Calu3 (cell line): ENCODE data around the gene GSKIP. TPM values are rescaled to one million over a fixed set of nuclear protein-coding genes. Genes with fewer than 3 reads are reported as not detected.
A peak's percentile ranks its signal among the peaks of the same experiment; 100 is the strongest.

Experiments used
- BruUV-seq: library from RNA; stranded (reverse); fragments of 400-500 nt; replicated peaks from 2 replicates; lab custom pipeline; 2021; lab: Mats Ljungman, UMichigan
- CTCF ChIA-PET: fragments of 300-600 bp; sonication (Branson Sonifier 250); formaldehyde crosslinking; loops from one replicate; lab custom pipeline; 2022; ENCODE audit warnings: antibody characterized with exemption; lab: Charles Lee
- DNase-seq: peaks from one replicate; pipeline ENCODE4 v3.0.0; 2022
- H3K27ac Mint-ChIP-seq: one replicate; pipeline ENCODE4 v1.8.0; 2022; ENCODE audit warnings: mixed read lengths; ENCODE audit not compliant: unreplicated experiment
- H3K27me3 Mint-ChIP-seq: one replicate; pipeline ENCODE4 v1.8.0; 2022; ENCODE audit warnings: mixed read lengths; ENCODE audit not compliant: unreplicated experiment
- H3K36me3 Mint-ChIP-seq: one replicate; pipeline ENCODE4 v1.8.0; 2022; ENCODE audit warnings: mild to moderate bottlenecking, moderate library complexity, mixed read lengths; ENCODE audit not compliant: insufficient read depth, unreplicated experiment
- H3K4me1 Mint-ChIP-seq: one replicate; pipeline ENCODE4 v1.8.0; 2022; ENCODE audit warnings: mild to moderate bottlenecking, low read depth, mixed read lengths; ENCODE audit not compliant: unreplicated experiment
- H3K4me3 Mint-ChIP-seq: one replicate; pipeline ENCODE4 v1.8.0; 2022; ENCODE audit warnings: mild to moderate bottlenecking, low read depth, moderate library complexity, mixed read lengths; ENCODE audit not compliant: unreplicated experiment
- H3K9me3 Mint-ChIP-seq: one replicate; pipeline ENCODE4 v1.8.0; 2022; ENCODE audit warnings: low read depth, mixed read lengths; ENCODE audit not compliant: unreplicated experiment
- intact Hi-C: fragments of 100-400 bp; cut with micrococcal nuclease; formaldehyde crosslinking; loops from one replicate; pipeline ENCODE4 v1.10.0; 2022; ENCODE audit not compliant: unreplicated experiment
- total RNA-seq: library from RNA; stranded (reverse); gene quantifications from 2 replicates; pipeline ENCODE4 v1.2.3, GENCODE V29; 2022
- TF ChIP-seq, protein P1 (sequence below): fragments of 200-600 bp; IDR thresholded peaks from one replicate; pipeline ENCODE4 v1.8.0; 2022; ENCODE audit warnings: antibody characterized with exemption; ENCODE audit not compliant: unreplicated experiment

The GSKIP gene
- total RNA-seq, 1 experiment from 2014 or later, result 33.3 TPM

- Mint-ChIP-seq H3K4me3 (no peak overlapping the region), H3K36me3 (peaks cover 4% of the 10 kb centered on the region), H3K9me3 (no peaks in the 10 kb centered on the region), H3K27me3 (no peaks in the 10 kb centered on the region), H3K4me1 (no peaks in the 10 kb centered on the region), H3K27ac (no peak overlapping the region)
- intact Hi-C loops, result no loop called here
- no TSS peak for BruUV-seq
- TF ChIP-seq, protein P1, sequence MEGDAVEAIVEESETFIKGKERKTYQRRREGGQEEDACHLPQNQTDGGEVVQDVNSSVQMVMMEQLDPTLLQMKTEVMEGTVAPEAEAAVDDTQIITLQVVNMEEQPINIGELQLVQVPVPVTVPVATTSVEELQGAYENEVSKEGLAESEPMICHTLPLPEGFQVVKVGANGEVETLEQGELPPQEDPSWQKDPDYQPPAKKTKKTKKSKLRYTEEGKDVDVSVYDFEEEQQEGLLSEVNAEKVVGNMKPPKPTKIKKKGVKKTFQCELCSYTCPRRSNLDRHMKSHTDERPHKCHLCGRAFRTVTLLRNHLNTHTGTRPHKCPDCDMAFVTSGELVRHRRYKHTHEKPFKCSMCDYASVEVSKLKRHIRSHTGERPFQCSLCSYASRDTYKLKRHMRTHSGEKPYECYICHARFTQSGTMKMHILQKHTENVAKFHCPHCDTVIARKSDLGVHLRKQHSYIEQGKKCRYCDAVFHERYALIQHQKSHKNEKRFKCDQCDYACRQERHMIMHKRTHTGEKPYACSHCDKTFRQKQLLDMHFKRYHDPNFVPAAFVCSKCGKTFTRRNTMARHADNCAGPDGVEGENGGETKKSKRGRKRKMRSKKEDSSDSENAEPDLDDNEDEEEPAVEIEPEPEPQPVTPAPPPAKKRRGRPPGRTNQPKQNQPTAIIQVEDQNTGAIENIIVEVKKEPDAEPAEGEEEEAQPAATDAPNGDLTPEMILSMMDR, result no peak
- CTCF ChIA-PET, result no interaction called here
- no peak for DNase-seq
These were observed 6.1 kb upstream of the GSKIP start for GRCh38 chr14:96357216-96357615.

DNA sequence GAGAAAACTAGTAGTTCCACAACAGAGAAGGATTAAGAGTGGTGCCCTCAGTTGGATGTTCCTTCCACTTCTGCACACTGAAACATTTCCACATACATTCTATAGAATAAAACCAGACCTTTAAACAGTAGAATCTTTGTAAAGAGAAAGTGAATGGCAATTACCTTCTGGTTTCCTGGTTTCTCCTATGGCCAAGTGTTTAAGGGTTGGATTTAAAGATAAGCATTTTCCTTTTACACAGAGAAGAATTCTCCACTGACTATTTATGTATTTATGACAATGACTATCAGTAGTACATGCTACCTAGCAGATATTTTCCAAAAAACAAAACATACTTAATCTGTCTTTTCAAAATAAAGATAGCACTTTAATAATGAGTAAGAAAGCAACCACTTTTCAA is 3.4 kb upstream of the GSKIP start:
- BruUV-seq, result no TSS peak
- no peak for DNase-seq
- H3K9me3 Mint-ChIP-seq, result no peaks in the 10 kb centered on the region
- intact Hi-C loops, result loop anchor here (5.0 kb wide), 1 partner anchor 53 kb away; no protein-coding TSS in a partner anchor
- no peak overlapping the region for H3K27ac Mint-ChIP-seq
- peaks cover 4% of the 10 kb centered on the region for H3K4me1 Mint-ChIP-seq
- no peak overlapping the region for H3K4me3 Mint-ChIP-seq
- H3K36me3 Mint-ChIP-seq, result peaks cover 32% of the 10 kb centered on the region
- no peaks in the 10 kb centered on the region for H3K27me3 Mint-ChIP-seq
- TF ChIP-seq, protein P1, result no peak
- CTCF ChIA-PET, result no interaction called here

DNA sequence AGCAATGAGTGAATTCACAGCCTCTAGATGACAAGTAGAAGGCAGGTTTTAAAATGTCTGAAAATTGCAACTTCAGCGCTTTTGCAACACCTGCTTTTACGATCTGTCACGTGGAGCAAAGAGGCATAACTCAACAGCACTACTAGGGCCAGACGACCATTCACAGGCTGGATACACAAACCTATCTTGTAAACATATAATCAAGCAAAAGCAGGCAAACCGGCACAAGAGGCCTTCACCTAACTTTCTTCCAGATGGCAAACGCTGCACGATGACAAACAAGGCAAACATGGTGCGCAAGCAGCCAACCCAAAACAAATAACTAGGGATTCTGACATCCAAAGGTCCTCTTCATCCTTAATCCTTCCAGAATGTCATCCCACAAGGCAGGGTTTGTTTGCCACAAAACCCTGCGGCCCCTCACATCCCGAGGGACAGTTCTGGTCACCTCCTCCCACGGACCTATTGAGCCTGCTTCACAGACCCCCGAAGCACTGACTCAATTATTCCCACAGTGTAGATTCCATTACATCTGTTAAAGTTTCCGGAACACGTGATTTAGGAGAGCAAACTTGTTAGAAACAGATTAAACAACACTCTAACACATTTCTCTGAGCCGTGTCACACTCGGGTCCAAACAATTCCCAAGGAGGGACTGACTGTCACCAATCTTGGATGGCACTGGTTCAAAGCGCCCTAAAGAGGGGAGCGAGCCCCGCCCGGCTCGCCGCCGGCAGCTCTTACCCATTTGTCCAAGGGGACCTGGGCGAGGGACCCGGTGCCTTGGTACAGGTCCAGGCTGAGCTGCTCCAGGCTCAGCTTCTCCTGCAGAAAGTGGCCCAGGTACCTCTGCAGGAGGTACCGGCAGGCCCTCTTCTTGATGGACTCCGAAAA is 1.0 kb upstream of the GSKIP start:
- peak overlapping the region; percentile 86 for H3K27ac Mint-ChIP-seq
- TF ChIP-seq, protein P1, result no peak
- CTCF ChIA-PET, result no interaction called here
- peaks cover 13% of the 10 kb centered on the region for H3K4me1 Mint-ChIP-seq
- DNase-seq, result peak; percentile 43
- peaks cover 34% of the 10 kb centered on the region for H3K36me3 Mint-ChIP-seq
- peak overlapping the region; percentile 90 for H3K4me3 Mint-ChIP-seq
- intact Hi-C loops, result loop anchor here (5.0 kb wide), 1 partner anchor 55 kb away; no protein-coding TSS in a partner anchor
- BruUV-seq, result no TSS peak
- no peaks in the 10 kb centered on the region for H3K27me3 Mint-ChIP-seq
- no peaks in the 10 kb centered on the region for H3K9me3 Mint-ChIP-seq

DNA sequence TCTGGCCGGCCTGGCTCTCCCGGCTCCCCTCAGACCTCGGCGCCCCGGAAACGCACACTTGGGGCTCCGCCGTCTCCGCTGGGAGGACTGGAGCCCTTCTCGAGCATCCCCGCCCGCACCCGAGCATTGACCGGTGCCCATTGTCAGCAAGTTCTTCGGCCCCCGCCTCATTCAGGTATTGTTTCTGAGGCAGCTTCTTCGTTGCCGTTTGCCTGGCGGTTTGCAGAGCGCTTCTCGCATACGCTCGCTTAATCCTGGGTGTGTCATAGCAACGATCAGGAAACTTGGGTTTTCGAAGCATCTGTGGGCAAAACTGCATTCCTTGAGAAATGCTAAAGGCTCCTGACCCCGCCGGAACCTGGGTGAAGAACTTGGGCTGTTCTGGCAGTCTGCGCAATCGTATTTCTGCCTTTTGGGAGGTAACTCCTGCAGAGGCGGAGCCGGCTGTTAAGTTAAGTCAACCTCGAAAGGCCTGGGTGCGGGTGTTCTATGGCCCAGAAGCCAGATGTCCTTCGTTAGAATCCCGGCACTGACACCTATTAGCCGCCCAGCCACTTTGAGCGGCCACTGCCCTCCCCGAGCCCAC is 518 bp downstream of the GSKIP start:
- DNase-seq, result peak; percentile 17
- TF ChIP-seq, protein P1, result no peak
- Mint-ChIP-seq H3K4me3 (peak overlapping the region; percentile 90), H3K27me3 (no peaks in the 10 kb centered on the region), H3K36me3 (peaks cover 34% of the 10 kb centered on the region), H3K9me3 (no peaks in the 10 kb centered on the region), H3K4me1 (peaks cover 13% of the 10 kb centered on the region), H3K27ac (peak overlapping the region; percentile 74)
- BruUV-seq, result no TSS peak
- CTCF ChIA-PET, result no interaction called here
- intact Hi-C loops, result loop anchor here (2.0 to 5.0 kb wide), 2 partner anchors 27 to 57 kb away; no protein-coding TSS in a partner anchor
